H9 (cell line): ENCODE results near the gene ABCA3. TPM values are rescaled to one million over a fixed set of nuclear protein-coding genes. Genes with fewer than 3 reads are reported as not detected.

Experiments used
- DNase-seq: peaks from one replicate; pipeline ENCODE4 v3.0.0-alpha.2; 2017
- H2AFZ ChIP-seq: one replicate; pipeline ENCODE4 v1.6.1; 2013; ENCODE audit warnings: mild to moderate bottlenecking, low read length, control low read depth, moderate library complexity
- H2AK5ac ChIP-seq: 2 replicates; pipeline ENCODE4 v1.6.1; 2013; ENCODE audit warnings: low read length, control low read depth, mixed read lengths; ENCODE audit not compliant: insufficient read length
- H2BK120ac ChIP-seq: one replicate; pipeline ENCODE4 v1.6.1; 2013; ENCODE audit warnings: low read depth, mild to moderate bottlenecking, low read length, control low read depth, inconsistent platforms; ENCODE audit not compliant: poor library complexity, severe bottlenecking
- H2BK12ac ChIP-seq: 2 replicates; pipeline ENCODE4 v1.6.1; 2013; ENCODE audit warnings: low read length, control low read depth, mixed read lengths, low read depth; ENCODE audit not compliant: insufficient read length
- H2BK15ac ChIP-seq: 2 replicates; pipeline ENCODE4 v1.6.1; 2013; ENCODE audit warnings: low read depth, low read length, control low read depth
- H2BK20ac ChIP-seq: one replicate; pipeline ENCODE4 v1.6.1; 2013; ENCODE audit warnings: low read depth, mild to moderate bottlenecking, low read length, control low read depth, inconsistent platforms; ENCODE audit not compliant: poor library complexity, severe bottlenecking
- H2BK5ac ChIP-seq: 2 replicates; pipeline ENCODE4 v1.6.1; 2013; ENCODE audit warnings: low read length, control low read depth, mixed read lengths; ENCODE audit not compliant: insufficient read length
- H3K14ac ChIP-seq: 2 replicates; pipeline ENCODE4 v1.6.1; 2013; ENCODE audit warnings: low read length, control low read depth; ENCODE audit not compliant: insufficient read depth
- H3K18ac ChIP-seq: 2 replicates; pipeline ENCODE4 v1.6.1; 2013; ENCODE audit warnings: low read depth, mild to moderate bottlenecking, mixed read lengths, low read length, control low read depth; ENCODE audit not compliant: insufficient read length
- H3K23ac ChIP-seq: 2 replicates; pipeline ENCODE4 v1.6.1; 2013; ENCODE audit warnings: low read length, control low read depth, mixed read lengths, low read depth; ENCODE audit not compliant: insufficient read length
- H3K23me2 ChIP-seq: 2 replicates; pipeline ENCODE4 v1.6.1; 2013; ENCODE audit warnings: low read depth, mild to moderate bottlenecking, mixed read lengths, low read length, control low read depth; ENCODE audit not compliant: insufficient read length, poor library complexity, severe bottlenecking
- H3K27ac ChIP-seq: 2 replicates; pipeline ENCODE4 v1.5.1; 2013; ENCODE audit warnings: low read length, control low read depth, mixed read lengths, low read depth; ENCODE audit not compliant: insufficient read length
- H3K27me3 ChIP-seq: 2 replicates; pipeline ENCODE4 v1.6.1; 2013; ENCODE audit warnings: low read length, control low read depth, inconsistent platforms; ENCODE audit not compliant: insufficient read depth
- H3K4ac ChIP-seq: 2 replicates; pipeline ENCODE4 v1.6.1; 2013; ENCODE audit warnings: low read depth, mild to moderate bottlenecking, control low read depth, inconsistent platforms, low read length, moderate library complexity
- H3K4me1 ChIP-seq: 2 replicates; pipeline ENCODE4 v1.6.1; 2013; ENCODE audit warnings: low read length, control low read depth, inconsistent platforms; ENCODE audit not compliant: insufficient read depth
- H3K4me2 ChIP-seq: 2 replicates; pipeline ENCODE4 v1.6.1; 2013; ENCODE audit warnings: low read length, control low read depth, mixed read lengths; ENCODE audit not compliant: insufficient read length, insufficient read depth
- H3K56ac ChIP-seq: 2 replicates; pipeline ENCODE4 v1.6.1; 2013; ENCODE audit warnings: low read depth, mild to moderate bottlenecking, mixed read lengths, low read length, control low read depth; ENCODE audit not compliant: insufficient read length
- H3K79me1 ChIP-seq: 2 replicates; pipeline ENCODE4 v1.6.1; 2013; ENCODE audit warnings: low read depth, mild to moderate bottlenecking, moderate library complexity, low read length, control low read depth, inconsistent platforms; ENCODE audit not compliant: insufficient read depth, poor library complexity, severe bottlenecking
- H3K79me2 ChIP-seq: 2 replicates; pipeline ENCODE4 v1.6.1; 2013; ENCODE audit warnings: low read length, control low read depth, inconsistent platforms; ENCODE audit not compliant: insufficient read depth
- H3K9ac ChIP-seq: 2 replicates; pipeline ENCODE4 v1.6.1; 2013; ENCODE audit warnings: low read length, control low read depth, mixed read lengths; ENCODE audit not compliant: insufficient read length; ENCODE audit errors: extremely low read depth
- H3K9me3 ChIP-seq: one replicate; pipeline ENCODE4 v1.6.1; 2013; ENCODE audit warnings: low read depth, low read length, inconsistent platforms; ENCODE audit not compliant: control insufficient read depth
- H3T11ph ChIP-seq: one replicate; pipeline ENCODE4 v1.6.1; 2013; ENCODE audit warnings: mild to moderate bottlenecking, low read length, control low read depth, inconsistent platforms
- H4K20me1 ChIP-seq: one replicate; pipeline ENCODE4 v1.6.1; 2013; ENCODE audit not compliant: control insufficient read depth, insufficient read length, insufficient read depth
- H4K5ac ChIP-seq: 2 replicates; pipeline ENCODE4 v1.6.1; 2013; ENCODE audit warnings: low read depth, mild to moderate bottlenecking, mixed read lengths, low read length, control low read depth; ENCODE audit not compliant: insufficient read length
- H4K8ac ChIP-seq: replicated peaks from 2 replicates; pipeline ENCODE4 v1.6.1; 2013; ENCODE audit warnings: low read length, control low read depth, mixed read lengths, low read depth; ENCODE audit not compliant: insufficient read length
- H4K91ac ChIP-seq: 2 replicates; pipeline ENCODE4 v1.6.1; 2013; ENCODE audit warnings: low read depth, mild to moderate bottlenecking, moderate library complexity, mixed read lengths, low read length, control low read depth; ENCODE audit not compliant: insufficient read length
- H3K27ac Mint-ChIP-seq, 3 experiments: 2 replicates in 2 of 3; 3 replicates in 1 of 3; pipeline ENCODE4 v1.8.0; 2020 to 2021; ENCODE audit warnings: mixed read lengths in 3 of 3, mild to moderate bottlenecking in 1 of 3, moderate library complexity in 1 of 3
- H3K27me3 Mint-ChIP-seq: 2 replicates; pipeline ENCODE4 v1.8.0; 2021; ENCODE audit warnings: low read depth, mild to moderate bottlenecking, moderate library complexity, mixed read lengths
- H3K36me3 Mint-ChIP-seq, 3 experiments: 2 replicates in 2 of 3; 3 replicates in 1 of 3; pipeline ENCODE4 v1.8.0; 2020 to 2021; ENCODE audit warnings: low read depth in 3 of 3, mixed read lengths in 3 of 3; ENCODE audit not compliant: insufficient read depth in 1 of 3
- H3K4me1 Mint-ChIP-seq, 2 experiments: 2 replicates each; pipeline ENCODE4 v1.8.0; 2020; ENCODE audit warnings: mixed read lengths in 2 of 2
- H3K4me3 Mint-ChIP-seq, 2 experiments: 2 replicates in 1 of 2; 3 replicates in 1 of 2; pipeline ENCODE4 v1.8.0; 2020 to 2021; ENCODE audit warnings: mild to moderate bottlenecking in 2 of 2, mixed read lengths in 2 of 2, moderate library complexity in 1 of 2
- H3K9me3 Mint-ChIP-seq, 2 experiments: 2 replicates in 1 of 2; 3 replicates in 1 of 2; pipeline ENCODE4 v1.8.0; 2020; ENCODE audit warnings: mild to moderate bottlenecking in 2 of 2, mixed read lengths in 2 of 2, moderate library complexity in 1 of 2
- WGBS: extraction: QIAGEN DNeasy Blood & Tissue Kit; methylation state at CpG from one replicate; pipeline ENCODE4 v1.1.7; 2013; ENCODE audit warnings: missing lambda C conversion rate, low lambda C conversion rate, mixed read lengths; ENCODE audit not compliant: insufficient read length; ENCODE audit errors: extremely low coverage; 5-methylcytosine and 5-hydroxymethylcytosine counted together
- total RNA-seq: library from RNA; stranded (reverse); gene quantifications from 2 replicates; pipeline ENCODE4 v1.2.1, GENCODE V29; 2021
- TF ChIP-seq, protein P1 (sequence below): fragments of 200-600 bp; sonication (generic); conservative IDR thresholded peaks from 3 replicates; pipeline ENCODE4 v1.8.0; 2021; ENCODE audit warnings: antibody characterized with exemption, mild to moderate bottlenecking

Gene ABCA3
- total RNA-seq, 1 experiment from 2014 or later = 8.0 TPM

DNA sequence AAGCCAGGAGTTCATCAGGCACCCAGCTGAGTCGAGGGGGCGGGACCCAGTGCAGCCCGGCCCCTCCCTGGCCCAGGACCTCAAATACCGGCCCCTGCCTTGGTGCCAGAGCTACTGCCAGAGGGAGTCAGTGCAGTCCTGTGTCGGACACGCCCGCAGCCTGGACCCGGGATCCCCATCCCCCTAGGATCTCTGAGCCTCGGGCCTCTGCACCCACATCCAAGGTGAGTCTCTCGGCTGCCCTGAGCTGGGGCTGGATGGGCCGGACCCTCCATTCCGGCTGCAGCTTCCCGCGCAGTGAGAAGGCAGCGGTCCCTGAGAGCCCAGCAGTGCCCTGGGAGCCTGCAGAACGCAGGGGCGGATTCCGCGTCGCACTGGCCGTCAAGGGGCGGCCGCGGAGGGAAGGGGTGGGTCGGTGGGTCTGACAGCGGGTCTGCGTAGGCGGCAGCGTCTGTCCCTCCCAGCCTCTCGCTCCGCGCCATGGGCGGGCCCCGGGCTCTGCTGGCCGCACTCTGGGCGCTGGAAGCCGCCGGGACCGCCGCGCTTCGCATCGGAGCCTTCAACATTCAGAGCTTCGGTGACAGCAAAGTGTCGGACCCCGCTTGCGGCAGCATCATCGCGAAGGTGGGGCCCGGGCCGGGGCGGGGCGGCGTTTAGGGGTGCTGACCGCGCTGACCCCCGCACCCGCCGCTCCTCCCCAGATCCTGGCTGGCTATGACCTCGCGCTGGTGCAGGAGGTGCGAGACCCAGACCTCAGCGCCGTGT is 104.0 kb downstream of the ABCA3 start, which contains the start of gene DNASE1L2:
DNASE1L2 (plus strand) TSS at position 108 of the 765 bp plus-strand sequence; CDS start at position 481, 373 bp downstream.
- H3K9me3 ChIP-seq = no peaks in the 10 kb centered on the region
- peak within 1 kb of the TSS; percentile 42 to 72 for H3K4me3 Mint-ChIP-seq
- WGBS = no CpG with 5 or more reads among the region's 64 CpGs
- H2BK12ac ChIP-seq = no peak within 1 kb of the TSS
- no peak within 1 kb of the TSS for H2AK5ac ChIP-seq
- H3K4ac ChIP-seq = no peak within 1 kb of the TSS
- H2BK20ac ChIP-seq = no peak within 1 kb of the TSS
- H3K36me3 Mint-ChIP-seq = peaks cover 2 to 28% (median 8%) of the 10 kb centered on the region in 3 experiments; a peak in 6 of 7 replicates
- no peak within 1 kb of the TSS for H2BK15ac ChIP-seq
- no peaks in the 10 kb centered on the region for H4K20me1 ChIP-seq
- H3K14ac ChIP-seq = no peak within 1 kb of the TSS; the same call in 1 of the 2 replicates
- TF ChIP-seq, protein P1, sequence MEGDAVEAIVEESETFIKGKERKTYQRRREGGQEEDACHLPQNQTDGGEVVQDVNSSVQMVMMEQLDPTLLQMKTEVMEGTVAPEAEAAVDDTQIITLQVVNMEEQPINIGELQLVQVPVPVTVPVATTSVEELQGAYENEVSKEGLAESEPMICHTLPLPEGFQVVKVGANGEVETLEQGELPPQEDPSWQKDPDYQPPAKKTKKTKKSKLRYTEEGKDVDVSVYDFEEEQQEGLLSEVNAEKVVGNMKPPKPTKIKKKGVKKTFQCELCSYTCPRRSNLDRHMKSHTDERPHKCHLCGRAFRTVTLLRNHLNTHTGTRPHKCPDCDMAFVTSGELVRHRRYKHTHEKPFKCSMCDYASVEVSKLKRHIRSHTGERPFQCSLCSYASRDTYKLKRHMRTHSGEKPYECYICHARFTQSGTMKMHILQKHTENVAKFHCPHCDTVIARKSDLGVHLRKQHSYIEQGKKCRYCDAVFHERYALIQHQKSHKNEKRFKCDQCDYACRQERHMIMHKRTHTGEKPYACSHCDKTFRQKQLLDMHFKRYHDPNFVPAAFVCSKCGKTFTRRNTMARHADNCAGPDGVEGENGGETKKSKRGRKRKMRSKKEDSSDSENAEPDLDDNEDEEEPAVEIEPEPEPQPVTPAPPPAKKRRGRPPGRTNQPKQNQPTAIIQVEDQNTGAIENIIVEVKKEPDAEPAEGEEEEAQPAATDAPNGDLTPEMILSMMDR = no peak
- no peak within 1 kb of the TSS for H3K27ac Mint-ChIP-seq
- no peak within 1 kb of the TSS for H3T11ph ChIP-seq
- no peak within 1 kb of the TSS for H4K91ac ChIP-seq
- no peaks in the 10 kb centered on the region for H3K79me2 ChIP-seq
- no peaks in the 10 kb centered on the region for H3K4me1 ChIP-seq
- H2BK120ac ChIP-seq = no peak within 1 kb of the TSS
- no peak within 1 kb of the TSS for H3K9ac ChIP-seq
- no peak within 1 kb of the TSS for H3K23ac ChIP-seq
- no peak within 1 kb of the TSS for H3K56ac ChIP-seq
- no peak within 1 kb of the TSS for H4K5ac ChIP-seq
- H3K4me2 ChIP-seq = peak within 1 kb of the TSS; percentile 67
- DNase-seq = peak; percentile 66
- H3K23me2 ChIP-seq = peaks cover 13% of the 10 kb centered on the region
- peaks cover 0 to 3% of the 10 kb centered on the region in 2 experiments; a peak in 1 of 4 replicates for H3K4me1 Mint-ChIP-seq
- H3K27ac ChIP-seq = no peak within 1 kb of the TSS
- H3K79me1 ChIP-seq = no peaks in the 10 kb centered on the region
- H3K9me3 Mint-ChIP-seq = no peaks in the 10 kb centered on the region
- no peak within 1 kb of the TSS for H4K8ac ChIP-seq
- H3K18ac ChIP-seq = no peak within 1 kb of the TSS
- H3K27me3 Mint-ChIP-seq = peaks cover 16% of the 10 kb centered on the region
- H2AFZ ChIP-seq = no peak within 1 kb of the TSS
- peaks cover 2% of the 10 kb centered on the region; the same call in 1 of the 2 replicates for H3K27me3 ChIP-seq
- H2BK5ac ChIP-seq = no peak within 1 kb of the TSS
